GM19438 (cell line): ENCODE results near the gene ZNF417.
"Not testable (repeated sequence)": the region's sequence is repeated elsewhere in the genome, so short reads cannot be mapped to it uniquely, and the experiment has no call there.

Experiments
- ATAC-seq: cut with Tn5 transposase; IDR thresholded peaks from one replicate; pipeline ENCODE4 v1.9.1; 2021; ENCODE audit warnings: low read depth; ENCODE audit not compliant: unreplicated experiment

ZNF417 gene

DNA sequence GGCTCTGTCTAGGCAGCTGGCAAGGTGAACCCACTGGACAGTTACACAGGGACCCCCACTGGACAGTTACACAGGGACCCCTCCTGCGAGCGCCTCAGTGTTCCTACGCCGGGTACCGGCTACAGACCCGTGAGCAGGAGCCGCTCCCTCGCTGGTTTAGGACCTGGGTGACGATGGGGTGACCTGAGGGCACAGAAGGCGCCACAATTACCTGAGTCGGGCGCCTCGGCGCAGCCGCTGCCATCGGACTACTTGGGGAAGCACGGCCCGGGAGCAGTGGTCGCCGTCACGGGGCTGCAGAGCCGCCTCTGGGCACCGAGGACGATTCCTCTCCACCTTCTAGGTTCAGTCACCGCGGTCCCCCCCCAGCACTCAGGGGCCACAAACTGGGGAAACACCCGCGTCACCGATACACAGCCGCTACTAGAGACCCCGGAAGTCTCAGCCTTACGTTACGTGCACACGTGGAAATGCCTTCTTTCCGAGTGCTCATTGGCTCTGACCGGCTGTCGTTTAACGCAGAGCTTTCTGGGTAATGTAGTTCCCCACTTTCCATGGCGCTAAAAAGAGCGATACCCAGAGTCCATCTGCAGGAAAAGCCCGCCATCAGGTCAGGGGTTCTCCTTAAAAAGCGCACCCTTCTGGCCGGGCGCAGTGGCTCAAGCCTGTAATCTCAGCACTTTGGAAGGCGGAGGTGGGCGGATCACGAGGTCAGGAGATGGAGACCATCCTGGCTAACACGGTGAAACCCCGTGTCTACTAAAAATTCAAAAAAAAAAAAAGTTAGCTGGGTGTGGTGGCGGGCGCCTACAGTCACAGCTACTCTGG is at the start of gene ZNF417:
Gene ZNF417, minus strand, starts transcription at position 425 of the 828 bp plus-strand sequence. Its CDS starts 181 bp downstream, at position 244.
- ATAC-seq, result peak; percentile 93

GRCh38 chr19:57964761-57965160 is 48.4 kb upstream of the ZNF417 start:
- ATAC-seq, result no peak

- no peak for ATAC-seq
Observed at GRCh38 chr19:57961785-57962184, 45.4 kb upstream of the ZNF417 start.

DNA sequence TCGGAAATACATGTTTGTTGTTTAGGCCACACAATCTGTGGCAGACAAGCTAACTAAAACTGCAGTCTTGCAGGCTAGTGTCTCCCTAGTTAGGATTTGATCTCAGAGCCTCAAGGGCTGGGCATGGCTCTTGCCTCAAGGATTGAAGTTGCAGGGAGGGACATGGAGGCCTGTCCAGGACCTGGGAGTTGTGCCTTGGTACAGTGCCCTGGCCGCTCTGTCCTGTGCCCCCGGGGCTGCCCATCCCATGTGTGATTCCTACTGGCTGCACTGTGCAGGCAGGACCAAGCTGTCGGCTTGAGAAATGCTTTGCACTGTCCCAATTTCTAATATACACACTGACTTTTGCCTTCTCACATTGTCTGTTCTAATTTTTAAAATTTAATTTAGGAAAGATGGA is 38.6 kb upstream of the ZNF417 start:
- ATAC-seq, result no peak

DNA sequence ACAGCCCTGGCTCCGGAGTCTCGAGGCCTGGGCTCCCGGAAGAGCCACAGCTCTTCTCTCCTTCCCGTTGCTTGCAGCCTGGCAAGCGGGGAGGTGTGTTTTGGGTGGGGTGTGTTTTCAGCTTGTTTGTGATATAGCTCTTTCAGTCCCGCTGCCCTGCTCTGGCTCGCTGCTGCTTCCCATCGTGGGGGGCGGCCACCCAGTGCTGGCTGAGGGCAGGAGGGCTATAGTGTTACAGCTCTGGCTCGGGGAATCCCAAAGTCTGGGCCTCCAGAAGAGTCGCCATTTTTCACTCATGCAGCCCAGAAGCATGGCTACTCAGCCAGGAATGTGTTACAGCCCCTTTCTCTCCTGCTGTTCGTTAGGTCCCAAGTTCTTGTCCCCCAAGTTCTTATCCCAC is 33.3 kb upstream of the ZNF417 start:
- ATAC-seq, result no peak

DNA sequence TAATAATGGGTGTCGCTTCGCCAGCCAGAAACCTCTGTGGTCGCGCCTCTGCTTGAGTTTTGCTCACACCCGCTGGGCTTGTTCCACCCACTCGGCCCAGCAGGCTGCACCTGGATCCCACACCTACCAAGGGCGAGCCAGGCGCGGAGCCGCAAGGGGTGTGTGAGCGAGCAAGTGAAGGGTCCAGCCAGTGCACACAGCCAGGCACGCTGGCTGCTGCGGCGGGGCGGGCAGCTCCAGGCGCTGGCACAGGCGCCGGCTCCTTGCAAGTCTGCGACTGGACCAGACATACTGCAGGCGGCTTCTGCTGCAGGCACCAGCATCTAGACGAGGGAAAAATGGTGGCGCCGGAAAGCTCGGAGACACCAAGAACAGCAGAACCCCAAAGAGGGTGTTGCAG is 32.9 kb upstream of the ZNF417 start:
- no peak for ATAC-seq

- peak; percentile 87 for ATAC-seq
Observed at GRCh38 chr19:57947419-57948134, 31.2 kb upstream of the ZNF417 start, which contains the start of gene ZNF256. ZNF256 (minus strand) TSS chr19:57947706; CDS start chr19:57947474, 232 bp downstream.

GRCh38 chr19:57947088-57947418 is 30.7 kb upstream of the ZNF417 start:
- ATAC-seq, result no peak

- no peak for ATAC-seq
Observed at GRCh38 chr19:57946316-57946715, 29.9 kb upstream of the ZNF417 start.

DNA sequence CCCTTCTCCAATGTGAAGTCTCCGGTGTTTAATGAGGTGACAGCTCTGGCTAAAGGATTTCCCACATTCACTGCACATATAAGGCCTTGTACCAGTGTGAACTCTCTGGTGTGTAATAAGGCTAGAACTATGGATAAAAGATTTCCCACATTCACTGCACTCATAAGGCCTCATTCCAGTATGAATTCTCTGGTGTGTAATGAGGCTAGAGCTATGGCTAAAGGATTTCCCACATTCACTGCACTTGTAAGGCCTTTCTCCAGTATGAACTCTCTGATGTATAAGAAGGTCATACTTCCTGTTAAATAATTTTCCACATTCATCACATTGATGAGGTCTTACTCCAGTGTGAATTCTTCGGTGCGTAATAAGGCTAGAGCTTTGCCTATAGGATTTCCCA is 25.2 kb upstream of the ZNF417 start:
- ATAC-seq, result no peak

GRCh38 chr19:57935731-57936130 is 19.3 kb upstream of the ZNF417 start:
- ATAC-seq, result no peak

- ATAC-seq, result peak; percentile 90
Observed at GRCh38 chr19:57934820-57935665, 18.7 kb upstream of the ZNF417 start, which contains the start of gene ZNF418. ZNF418 (minus strand) TSS chr19:57935402; CDS start chr19:57933822, 1,580 bp downstream.

DNA sequence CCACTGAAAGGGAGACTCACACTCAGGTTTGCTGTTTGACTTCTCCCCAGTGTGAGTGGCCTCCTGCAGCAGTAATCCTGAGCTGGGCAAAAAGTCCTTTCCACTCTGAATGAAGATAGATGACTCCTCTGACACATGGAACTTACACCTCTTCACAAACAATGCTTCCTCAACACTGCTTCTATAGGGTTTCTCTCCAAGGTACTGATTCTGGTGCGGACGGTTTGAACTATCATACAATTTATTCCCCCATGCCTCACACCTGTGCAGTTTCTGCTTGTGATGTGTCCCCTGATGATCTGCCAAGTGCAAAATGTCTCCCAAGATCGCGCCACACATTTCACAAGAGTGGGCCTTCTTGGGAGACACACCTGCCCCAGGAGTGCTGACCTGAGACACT is 11.2 kb upstream of the ZNF417 start:
- ATAC-seq, result no peak

GRCh38 chr19:57914531-57914930 is 1.9 kb downstream of the ZNF417 start:
- no peak for ATAC-seq

- ATAC-seq, result no peak
Observed at GRCh38 chr19:57907394-57907793, 9.0 kb downstream of the ZNF417 start.

DNA sequence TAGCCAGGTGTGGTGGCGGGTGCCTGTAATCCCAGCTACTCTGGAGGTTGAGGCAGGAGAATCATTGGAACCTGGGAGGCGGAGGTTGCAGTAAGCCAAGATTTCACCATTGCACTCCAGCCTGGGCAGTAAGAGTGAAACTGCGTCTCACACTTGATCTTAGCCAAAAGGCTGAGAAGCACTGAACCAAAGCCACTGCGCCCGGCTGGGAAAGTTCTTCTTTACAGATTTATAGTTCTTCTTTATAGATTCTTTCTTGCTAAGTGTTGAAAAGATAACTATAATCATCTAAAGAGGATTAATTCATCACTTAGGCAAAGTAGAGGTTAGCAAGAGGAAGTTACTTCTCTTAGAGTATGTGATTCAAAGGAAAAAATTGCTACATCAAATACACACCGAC is 11.1 kb downstream of the ZNF417 start:
- no peak for ATAC-seq

- no peak for ATAC-seq
Observed at GRCh38 chr19:57903618-57904184, 12.7 kb downstream of the ZNF417 start.

- ATAC-seq, result no peak
Observed at GRCh38 chr19:57900311-57900710, 16.1 kb downstream of the ZNF417 start.

- ATAC-seq, result not testable (repeated sequence)
Observed at GRCh38 chr19:57890706-57891105, 25.7 kb downstream of the ZNF417 start.

GRCh38 chr19:57888560-57889231 is 27.7 kb downstream of the ZNF417 start, which contains the start of gene ZNF814:
ZNF814 (minus strand) TSS chr19:57889037; CDS start chr19:57888802, 235 bp downstream.
- ATAC-seq, result peak; percentile 75
